ENCODE measurements around the gene PARP8.
"Not testable (repeated sequence)": the region's sequence is repeated elsewhere in the genome, so short reads cannot be mapped to it uniquely, and the experiment has no call there.

Gene PARP8

GRCh38 chr5:50768634-50769033 lies 102.2 kb downstream of the PARP8 start:
- Histone ChIP-seq H3K4me3 (ENCODE audit: low read depth in 1 of 2, low read length in 2 of 2) (no peak overlapping the region), H3K36me3 (ENCODE audit: insufficient read depth, low read length) (peaks cover 40% of the 10 kb centered on the region), H3K4me1 (ENCODE audit: insufficient read depth, low read length) (peaks cover 31% of the 10 kb centered on the region), H3K27me3 (ENCODE audit: insufficient read depth, low read length, poor library complexity) (no peaks in the 10 kb centered on the region), H4K20me1 (ENCODE audit: insufficient read depth, low read length) (no peaks in the 10 kb centered on the region; the same call in 1 of the 2 replicates), H3K27ac (ENCODE audit: low read length) (peak overlapping the region; percentile 63), H2AFZ (ENCODE audit: low read depth, low read length) (no peak overlapping the region), H3K9me3 (ENCODE audit: insufficient read depth, low read length, severe bottlenecking) (peaks cover 17% of the 10 kb centered on the region), H3K79me2 (ENCODE audit: insufficient read depth, low read length) (0 out of 2 replicates have a peak, but pooled peaks cover 2% of the 10 kb centered on the region), H3K9ac (ENCODE audit: low read depth, low read length) (no peak overlapping the region), H3K4me2 (ENCODE audit: insufficient read depth, low read length) (no peak overlapping the region)
- TF ChIP-seq CTCF (IDR thresholded peaks at IDR 0.05; ENCODE audit: borderline replicate concordance, extremely low read depth, low read length, poor library complexity, severe bottlenecking) = no peak
- ATAC-seq (ENCODE audit: insufficient read depth, low read depth) (peak; percentile 73), DNase-seq (no peak)

GRCh38 chr5:50770441-50770840 lies 104.0 kb downstream of the PARP8 start:
- TF ChIP-seq EZH2 (IDR thresholded peaks at IDR 0.05; ENCODE audit: borderline replicate concordance, low read depth, low read length, severe bottlenecking) (no peak), CTCF (IDR thresholded peaks at IDR 0.05; ENCODE audit: borderline replicate concordance, extremely low read depth, low read length, poor library complexity, severe bottlenecking) (no peak)
- DNase-seq = no peak
- H3K9me3 ChIP-seq (ENCODE audit: insufficient read depth, low read length, severe bottlenecking) = peaks cover 20% of the 10 kb centered on the region

GRCh38 chr5:50774446-50775175 lies 108.2 kb downstream of the PARP8 start:
- not testable (repeated sequence) for ATAC-seq (ENCODE audit: insufficient read depth, low read depth); H4K20me1 ChIP-seq (ENCODE audit: insufficient read depth, low read length); H3K27ac ChIP-seq (ENCODE audit: low read length); H3K9ac ChIP-seq (ENCODE audit: low read depth, low read length); H3K4me3 ChIP-seq (ENCODE audit: low read depth in 1 of 2, low read length in 2 of 2); H3K4me2 ChIP-seq (ENCODE audit: insufficient read depth, low read length); H3K79me2 ChIP-seq (ENCODE audit: insufficient read depth, low read length); H3K27me3 ChIP-seq (ENCODE audit: insufficient read depth, low read length, poor library complexity); DNase-seq; H3K4me1 ChIP-seq (ENCODE audit: insufficient read depth, low read length); H2AFZ ChIP-seq (ENCODE audit: low read depth, low read length)
- peaks cover 58% of the 10 kb centered on the region for H3K36me3 ChIP-seq (ENCODE audit: insufficient read depth, low read length)
- H3K9me3 ChIP-seq (ENCODE audit: insufficient read depth, low read length, severe bottlenecking) = peaks cover 20% of the 10 kb centered on the region

More at GRCh38 chr5:50770441-50770840, 104.0 kb downstream of the PARP8 start:
- no peaks in the 10 kb centered on the region for H3K27me3 ChIP-seq (ENCODE audit: insufficient read depth, low read length, poor library complexity)
- no peaks in the 10 kb centered on the region; the same call in 1 of the 2 replicates for H4K20me1 ChIP-seq (ENCODE audit: insufficient read depth, low read length)
- no peak overlapping the region for H3K4me3 ChIP-seq (ENCODE audit: low read depth in 1 of 2, low read length in 2 of 2)
- H3K4me1 ChIP-seq (ENCODE audit: insufficient read depth, low read length) = peaks cover 31% of the 10 kb centered on the region
- H3K79me2 ChIP-seq (ENCODE audit: insufficient read depth, low read length) = no peaks in the 10 kb centered on the region
- no peak overlapping the region for H2AFZ ChIP-seq (ENCODE audit: low read depth, low read length)
- H3K4me2 ChIP-seq (ENCODE audit: insufficient read depth, low read length) = no peak overlapping the region
- H3K9ac ChIP-seq (ENCODE audit: low read depth, low read length) = no peak overlapping the region
- peaks cover 39% of the 10 kb centered on the region; the same call in 1 of the 2 replicates for H3K36me3 ChIP-seq (ENCODE audit: insufficient read depth, low read length)
- no peak for ATAC-seq (ENCODE audit: insufficient read depth, low read depth)
- no peak overlapping the region for H3K27ac ChIP-seq (ENCODE audit: low read length)

GRCh38 chr5:50786073-50786472 lies 119.6 kb downstream of the PARP8 start:
- no peak for DNase-seq
- TF ChIP-seq EZH2 (IDR thresholded peaks at IDR 0.05; ENCODE audit: borderline replicate concordance, low read depth, low read length, severe bottlenecking) = no peak
- TF ChIP-seq CTCF (IDR thresholded peaks at IDR 0.05; ENCODE audit: borderline replicate concordance, extremely low read depth, low read length, poor library complexity, severe bottlenecking) = no peak
- no peak overlapping the region for H3K4me3 ChIP-seq (ENCODE audit: low read depth in 1 of 2, low read length in 2 of 2)
- ATAC-seq (ENCODE audit: insufficient read depth, low read depth) = no peak
- H3K9ac ChIP-seq (ENCODE audit: low read depth, low read length) = no peak overlapping the region
- no peak overlapping the region for H2AFZ ChIP-seq (ENCODE audit: low read depth, low read length)
- no peaks in the 10 kb centered on the region for H3K9me3 ChIP-seq (ENCODE audit: insufficient read depth, low read length, severe bottlenecking)
- H3K4me1 ChIP-seq (ENCODE audit: insufficient read depth, low read length) = no peaks in the 10 kb centered on the region
- H3K4me2 ChIP-seq (ENCODE audit: insufficient read depth, low read length) = no peak overlapping the region
- no peaks in the 10 kb centered on the region for H4K20me1 ChIP-seq (ENCODE audit: insufficient read depth, low read length)
- H3K27me3 ChIP-seq (ENCODE audit: insufficient read depth, low read length, poor library complexity) = no peaks in the 10 kb centered on the region
- H3K27ac ChIP-seq (ENCODE audit: low read length) = no peak overlapping the region
- peaks cover 52% of the 10 kb centered on the region for H3K36me3 ChIP-seq (ENCODE audit: insufficient read depth, low read length)
- no peaks in the 10 kb centered on the region for H3K79me2 ChIP-seq (ENCODE audit: insufficient read depth, low read length)

Data from DND-41 (cell line).